GM18499 (cell line): ENCODE measurements around the gene RAB3C.

ENCODE experiments used
- ATAC-seq: cut with Tn5 transposase; IDR thresholded peaks from one replicate; pipeline ENCODE4 v1.9.1; 2021; ENCODE audit warnings: moderate number of reproducible peaks; ENCODE audit not compliant: insufficient read depth, unreplicated experiment

The RAB3C gene

DNA sequence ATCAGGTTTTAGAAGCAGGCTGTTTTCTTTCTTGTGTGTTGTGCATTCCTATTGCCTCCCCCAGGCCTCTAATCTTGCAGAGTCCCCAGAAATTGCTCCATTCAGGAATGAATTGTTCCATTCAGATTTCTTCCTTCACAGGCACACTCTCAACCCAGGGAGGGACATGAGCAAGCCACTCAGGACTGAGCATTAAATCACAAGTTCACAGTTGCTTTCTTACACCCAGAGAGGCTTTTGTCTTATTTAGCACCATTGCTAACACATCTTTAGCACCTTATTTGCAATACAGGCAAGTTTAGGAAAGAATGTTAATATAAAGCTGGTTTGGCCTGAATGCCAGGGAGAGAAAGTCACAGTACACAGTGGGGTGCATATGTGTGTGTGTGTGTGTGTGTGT, 221.4 kb downstream of the RAB3C start:
- ATAC-seq = no peak

DNA sequence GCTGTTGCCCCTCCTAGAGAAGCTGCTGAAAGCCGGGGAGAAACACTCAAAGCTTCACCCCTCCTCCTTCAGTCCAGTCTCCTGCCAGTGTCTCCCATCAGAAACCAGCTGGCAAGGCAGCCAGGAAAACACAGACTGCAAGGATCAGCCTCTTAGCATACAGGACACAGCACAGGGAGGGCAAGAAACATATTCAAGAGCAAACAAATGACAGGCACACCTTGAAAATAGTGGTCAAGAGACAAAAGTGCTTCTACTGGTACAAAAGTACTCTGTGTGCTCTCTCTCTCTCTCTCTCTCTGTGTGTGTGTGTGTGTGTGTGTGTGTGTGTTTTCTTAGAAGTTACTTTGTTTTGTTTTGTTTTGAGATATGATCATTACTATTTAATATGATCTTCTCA, 227.2 kb downstream of the RAB3C start:
- ATAC-seq = no peak

DNA sequence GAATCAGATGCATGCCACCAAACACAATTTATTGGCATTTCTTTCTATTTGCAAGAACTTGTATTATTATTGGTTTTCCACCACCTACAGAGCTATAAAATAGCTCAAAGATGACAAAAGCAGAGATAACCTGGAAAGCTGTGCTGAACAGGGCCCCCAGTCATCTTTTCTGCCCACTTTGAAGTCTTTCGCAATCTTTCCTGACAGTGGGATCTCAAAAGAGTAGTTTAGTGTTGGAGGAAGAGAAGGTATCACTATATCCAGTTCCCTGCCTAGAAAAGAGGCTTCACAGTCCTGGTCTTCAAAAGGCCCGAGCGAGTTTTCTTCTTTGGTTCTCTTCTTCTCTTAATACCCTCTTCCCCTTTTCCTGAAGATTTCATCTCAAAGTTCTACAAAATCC, 231.0 kb downstream of the RAB3C start:
- ATAC-seq = no peak

DNA sequence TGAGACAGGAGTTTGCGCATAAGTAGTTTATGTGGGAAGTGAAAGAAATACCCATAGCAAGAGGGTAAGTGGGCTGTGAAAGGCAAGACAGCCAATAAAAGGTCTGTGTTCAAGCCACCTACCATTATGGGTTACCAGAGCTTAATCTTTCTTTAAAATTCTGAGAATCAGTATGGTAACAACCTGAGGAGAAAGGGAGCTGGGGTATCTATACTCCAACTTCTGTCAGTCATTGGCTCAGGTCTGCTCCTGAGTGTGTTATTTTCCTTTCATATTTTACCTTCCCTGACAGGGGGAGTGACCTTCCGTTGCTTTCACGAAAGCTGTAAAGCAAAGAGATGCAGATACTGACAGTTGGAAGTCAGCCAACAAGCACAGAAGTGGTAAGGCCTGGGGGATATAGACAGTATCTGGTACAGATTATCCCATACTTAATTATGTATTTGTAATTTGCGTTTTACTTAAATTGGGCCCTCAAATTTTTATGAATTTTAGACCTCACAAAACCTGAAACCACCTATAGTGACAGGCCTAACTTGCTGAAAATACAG, 233.4 kb downstream of the RAB3C start:
- ATAC-seq = no peak

DNA sequence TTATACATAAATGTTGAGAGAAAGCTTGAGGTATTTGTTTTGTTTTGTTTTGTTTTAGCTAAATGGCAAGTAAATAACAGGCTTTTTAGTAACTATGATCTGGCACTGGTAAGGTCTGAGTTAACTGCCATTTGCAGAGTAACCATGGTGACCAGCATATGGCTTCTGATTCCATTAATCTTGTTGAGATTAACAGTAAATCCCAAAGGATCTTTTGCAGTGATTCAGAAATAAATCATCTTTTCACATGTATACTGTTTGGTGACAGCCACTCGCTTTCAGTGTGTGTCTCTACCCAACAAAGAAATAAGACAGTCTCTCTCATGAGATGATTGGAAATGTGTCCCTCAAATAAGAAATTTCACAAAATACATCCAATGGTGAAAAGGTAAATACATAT, 235.6 kb downstream of the RAB3C start:
- no peak for ATAC-seq

DNA sequence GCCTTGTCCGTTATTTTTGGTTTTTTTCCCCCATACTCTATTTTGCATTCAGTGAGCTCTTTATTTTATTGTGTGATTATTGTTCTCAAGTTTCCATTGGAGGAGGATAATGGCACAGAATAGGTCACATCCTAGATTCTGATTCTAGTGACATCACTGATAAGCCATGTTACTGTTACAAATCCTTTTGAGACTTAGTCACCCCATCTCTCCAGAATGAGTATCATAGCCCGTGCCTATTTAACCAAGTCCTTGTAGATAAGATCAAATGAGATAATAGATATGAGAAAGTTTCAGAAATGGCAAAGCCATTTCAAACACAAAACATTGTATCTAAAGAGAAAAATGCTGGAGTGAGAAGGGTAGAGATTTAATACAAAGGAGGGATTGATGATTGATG, 242.6 kb downstream of the RAB3C start:
- no peak for ATAC-seq

DNA sequence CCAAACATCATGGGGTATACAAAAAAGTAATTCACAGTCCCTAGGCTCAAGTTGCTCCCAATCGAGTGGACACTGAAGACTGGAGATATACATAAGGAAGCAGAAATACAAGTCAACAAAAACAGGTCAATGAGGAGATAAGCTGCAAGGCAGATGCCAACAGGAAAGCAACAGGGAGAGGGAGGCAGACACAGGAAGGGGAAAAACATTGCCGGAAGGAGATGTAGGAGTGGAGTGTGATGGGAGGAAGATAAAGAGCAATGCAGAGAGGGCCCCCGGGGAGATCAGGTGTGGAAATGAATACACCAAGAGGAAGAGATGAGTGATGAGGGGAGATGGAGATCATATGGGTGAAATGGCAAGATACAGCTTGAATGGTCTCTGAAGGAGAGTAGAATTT, 243.0 kb downstream of the RAB3C start:
- ATAC-seq = no peak

DNA sequence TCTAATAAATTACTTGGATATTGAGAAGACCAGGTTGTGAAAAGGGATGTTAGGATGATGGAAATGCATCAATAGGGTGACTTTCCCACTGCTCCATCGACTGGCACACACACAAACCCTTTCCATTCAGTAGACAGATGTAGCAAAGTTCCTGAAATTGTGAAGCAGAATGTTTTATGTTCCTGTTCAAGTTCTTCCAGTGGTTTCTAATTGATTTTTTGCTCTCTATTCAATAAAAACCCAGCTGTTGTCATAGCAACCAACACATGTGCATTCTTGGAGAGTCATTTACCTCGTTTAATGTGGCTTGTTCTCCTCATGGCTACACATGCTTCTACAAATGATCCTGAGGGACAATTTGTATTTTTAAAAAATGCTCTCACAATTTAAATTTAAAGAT, 244.6 kb downstream of the RAB3C start:
- ATAC-seq = no peak

DNA sequence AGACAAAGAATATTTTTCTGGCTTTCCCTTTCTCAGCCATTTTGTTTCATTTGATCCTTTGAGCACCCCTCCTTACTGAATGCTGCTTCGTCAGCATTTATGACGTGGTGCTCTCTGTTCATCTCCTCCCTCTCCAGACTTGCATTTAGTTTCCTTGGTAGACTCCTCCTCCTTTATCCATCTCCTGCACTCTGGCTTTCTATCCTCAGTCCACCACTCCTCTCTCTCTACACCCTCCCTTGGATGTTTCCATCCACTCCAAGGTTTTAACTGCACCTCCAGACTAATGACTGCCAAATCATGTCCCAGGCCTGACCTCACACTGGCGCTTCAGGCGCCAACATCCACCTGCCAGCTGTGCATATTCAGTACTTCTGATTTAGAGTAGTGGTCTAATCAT, 245.4 kb downstream of the RAB3C start:
- no peak for ATAC-seq

DNA sequence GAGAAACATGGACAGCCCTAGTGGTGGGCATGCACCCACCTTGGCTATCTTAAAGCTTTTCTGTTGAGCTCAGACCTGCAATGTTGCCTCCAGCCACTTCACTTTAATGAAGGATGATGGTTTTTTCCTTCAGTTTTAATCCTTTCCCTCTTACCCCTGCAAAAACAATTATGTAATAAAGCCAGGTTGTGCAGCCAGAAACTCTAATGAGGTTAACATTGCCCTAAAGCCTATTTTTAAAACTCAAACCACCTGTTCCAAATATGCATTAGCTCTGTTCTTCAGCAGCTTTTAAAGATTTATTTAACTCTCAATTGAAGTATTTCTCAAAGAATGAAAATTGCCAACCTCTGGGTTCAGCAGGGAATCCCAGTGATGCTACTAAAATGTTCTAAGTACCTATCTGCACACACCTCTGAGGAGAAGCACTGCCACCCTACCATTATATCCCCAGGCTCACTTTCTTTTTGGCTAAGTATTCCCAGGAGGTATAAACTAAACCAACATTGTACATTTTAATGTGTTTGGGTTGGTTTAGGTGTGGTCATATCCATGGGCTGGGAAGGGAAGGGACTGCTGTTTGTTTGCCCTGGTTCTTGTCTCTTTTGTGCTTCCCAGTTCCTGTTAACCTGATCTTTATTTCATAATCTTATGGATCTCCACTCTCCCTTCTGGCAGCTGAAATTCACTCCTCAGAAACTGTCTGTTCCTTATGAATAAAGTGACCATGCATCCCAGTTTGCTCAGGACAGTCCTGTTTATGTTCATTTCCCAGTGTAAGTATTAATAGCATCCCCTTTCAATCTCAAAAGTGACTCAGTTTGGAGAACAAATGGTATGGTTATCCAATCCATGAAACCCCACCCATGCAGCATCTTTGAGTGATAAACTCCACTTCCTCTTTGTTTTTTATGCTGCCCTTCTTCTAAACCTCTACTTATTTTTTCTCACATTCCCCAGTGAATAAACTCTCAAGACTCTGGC, 251.7 kb downstream of the RAB3C start:
- no peak for ATAC-seq

DNA sequence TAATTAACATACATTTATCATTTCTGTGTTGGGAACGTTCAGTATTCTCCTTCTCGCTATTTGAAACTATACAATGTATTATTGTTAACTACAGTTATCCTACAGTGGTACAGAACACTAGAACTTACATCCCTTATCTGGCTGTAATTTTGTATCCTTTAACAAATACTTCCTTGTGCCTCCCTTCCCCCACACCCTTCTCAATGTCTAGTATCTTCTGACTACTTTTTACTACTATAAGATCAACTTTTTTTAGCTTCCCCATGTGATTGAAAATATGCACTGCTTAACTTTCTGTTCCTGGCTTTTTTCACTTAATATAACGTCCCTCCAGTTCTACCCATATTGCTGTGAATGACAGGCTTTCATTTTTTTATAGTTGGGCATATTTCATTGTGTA, 253.5 kb downstream of the RAB3C start:
- no peak for ATAC-seq

DNA sequence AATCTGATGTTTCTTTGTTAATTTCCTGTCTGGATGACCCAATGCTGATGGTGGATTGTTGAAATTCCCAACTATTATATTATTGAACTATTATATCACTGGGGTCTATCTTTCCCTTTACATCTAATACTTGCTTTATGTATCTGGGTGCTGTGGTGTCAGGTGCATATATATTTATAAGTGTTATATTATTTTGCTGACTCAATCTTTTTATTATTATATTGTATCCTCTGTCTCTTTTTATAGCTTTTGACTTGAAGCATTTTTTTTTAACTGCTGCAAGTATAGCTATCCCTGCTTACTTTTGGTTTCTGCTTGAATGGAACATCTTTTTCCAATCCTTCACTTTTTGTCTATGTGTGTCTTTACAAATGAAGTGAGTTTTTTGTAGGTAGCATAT, 255.9 kb downstream of the RAB3C start:
- ATAC-seq = no peak

DNA sequence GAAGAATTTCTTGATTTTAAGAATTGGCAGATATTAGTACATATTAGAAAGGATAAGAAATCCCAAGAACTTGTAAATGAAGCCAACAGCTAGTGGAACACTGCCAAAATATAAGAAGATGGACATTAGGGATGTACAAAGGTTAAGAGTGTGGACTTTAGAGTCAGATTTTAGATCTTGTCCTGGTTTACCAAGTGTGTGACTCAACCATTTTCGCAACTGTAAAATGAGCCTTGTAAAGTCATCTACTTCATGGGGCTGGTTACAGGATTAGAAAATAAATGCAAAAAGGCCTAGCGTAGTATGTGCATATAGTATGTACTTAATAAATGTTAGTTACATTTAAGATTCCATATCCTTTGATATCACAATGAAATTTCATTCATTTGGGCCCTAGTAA, 260.0 kb downstream of the RAB3C start:
- ATAC-seq = no peak

DNA sequence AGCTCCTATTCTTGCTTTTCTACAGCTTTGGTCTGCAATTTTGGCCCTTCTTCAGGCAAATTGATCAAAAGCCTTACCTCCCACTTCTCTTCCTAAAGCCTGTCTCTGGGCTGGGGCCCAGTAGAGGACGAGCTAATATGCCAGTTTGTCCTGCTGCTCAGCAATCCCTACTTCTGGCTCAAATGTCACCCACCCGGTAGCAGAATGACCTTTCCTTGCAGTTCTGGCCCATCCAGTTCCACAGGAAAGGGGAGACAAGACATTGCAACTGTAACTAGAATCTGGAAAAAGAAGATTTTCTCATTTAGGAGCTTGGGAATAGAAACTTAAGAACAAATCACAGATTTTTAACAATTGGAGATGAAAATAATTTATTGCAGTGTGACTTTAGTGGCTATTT, 261.5 kb downstream of the RAB3C start:
- no peak for ATAC-seq

DNA sequence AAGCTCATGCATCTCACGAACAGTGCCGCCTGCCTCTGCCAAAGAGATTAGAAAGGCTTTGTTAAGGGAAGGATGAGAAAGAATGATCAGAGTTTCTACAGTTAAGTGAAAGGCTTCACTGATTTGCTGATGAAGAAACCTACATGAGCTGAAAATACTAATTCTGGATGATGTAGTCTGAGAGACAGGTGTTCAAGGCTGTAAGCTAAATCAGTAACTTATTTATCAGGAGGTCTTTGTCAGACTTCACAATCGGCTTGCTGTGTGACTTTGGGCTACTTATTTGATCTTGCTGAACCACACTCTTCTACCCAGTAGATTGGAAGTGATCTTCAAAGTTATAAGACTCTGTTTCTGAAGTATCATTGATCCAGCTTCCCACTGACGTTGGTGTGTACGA, 264.2 kb downstream of the RAB3C start:
- ATAC-seq = no peak

DNA sequence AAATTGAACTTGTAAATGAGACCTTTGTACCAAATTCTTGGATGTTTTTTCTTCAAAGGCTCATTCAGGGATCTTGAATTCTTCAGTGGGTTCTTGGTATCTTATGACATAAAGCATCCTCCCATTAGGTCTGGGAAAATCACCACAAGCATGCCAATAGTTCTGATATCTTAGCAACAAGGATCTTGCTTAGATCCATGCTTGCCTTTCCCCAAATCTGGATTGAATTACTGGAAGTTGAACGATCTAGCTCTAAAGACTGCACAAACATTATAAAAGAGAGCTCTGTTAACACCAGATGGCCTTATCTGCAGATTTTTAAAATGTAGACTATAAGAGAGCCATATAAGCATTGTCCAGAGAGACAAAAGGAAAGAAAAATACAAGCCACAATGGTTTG, 266.3 kb downstream of the RAB3C start:
- ATAC-seq = no peak

DNA sequence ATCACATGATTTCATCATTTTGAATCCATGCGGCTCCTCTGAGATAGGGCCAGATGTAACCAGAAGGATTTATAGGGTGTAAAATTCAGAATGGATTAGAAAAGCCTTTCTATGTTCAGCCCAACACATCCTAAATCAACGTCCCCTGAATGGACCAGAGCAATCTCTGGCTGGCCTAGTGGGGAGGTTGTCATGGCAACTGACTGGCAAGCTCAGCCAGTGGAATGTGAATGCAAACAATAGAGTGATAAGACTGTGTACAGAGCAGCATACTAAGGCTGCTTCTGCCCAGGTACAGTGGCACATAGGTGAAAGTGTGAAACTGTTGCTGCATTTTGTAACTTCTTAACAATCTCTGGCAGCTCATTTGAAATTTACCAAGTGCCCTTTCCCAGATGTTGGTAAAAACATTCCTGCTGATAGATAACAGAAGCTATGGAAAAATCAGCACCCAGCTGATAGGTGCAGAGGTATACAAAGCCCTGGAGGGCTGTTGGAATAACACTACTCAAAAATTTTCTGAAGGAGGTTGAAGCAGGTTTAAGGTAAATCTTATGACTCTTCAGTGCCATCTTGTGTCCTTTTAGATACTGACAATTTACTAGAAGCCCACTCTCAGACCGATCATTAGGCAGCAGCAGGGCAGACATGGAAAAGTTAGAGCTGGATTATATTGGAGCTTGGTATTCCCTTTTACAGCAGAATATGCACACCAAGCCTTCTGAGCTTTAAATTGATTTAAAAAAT, 267.2 kb downstream of the RAB3C start:
- no peak for ATAC-seq

DNA sequence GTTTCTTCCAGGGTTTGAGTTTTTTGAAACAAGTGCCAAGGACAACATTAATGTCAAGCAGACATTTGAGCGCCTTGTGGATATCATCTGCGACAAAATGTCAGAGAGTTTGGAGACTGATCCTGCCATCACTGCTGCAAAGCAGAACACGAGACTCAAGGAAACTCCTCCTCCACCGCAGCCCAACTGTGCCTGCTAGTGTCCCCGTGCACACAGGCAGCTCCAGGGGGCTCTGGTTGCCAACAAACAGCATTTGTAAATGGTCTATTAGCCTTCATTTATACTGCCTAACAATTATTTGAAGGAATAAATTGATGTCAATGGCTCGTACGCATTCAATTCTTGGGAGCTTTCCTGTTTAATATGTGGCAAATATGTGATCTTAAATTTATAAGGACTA, 268.3 kb downstream of the RAB3C start:
- no peak for ATAC-seq

DNA sequence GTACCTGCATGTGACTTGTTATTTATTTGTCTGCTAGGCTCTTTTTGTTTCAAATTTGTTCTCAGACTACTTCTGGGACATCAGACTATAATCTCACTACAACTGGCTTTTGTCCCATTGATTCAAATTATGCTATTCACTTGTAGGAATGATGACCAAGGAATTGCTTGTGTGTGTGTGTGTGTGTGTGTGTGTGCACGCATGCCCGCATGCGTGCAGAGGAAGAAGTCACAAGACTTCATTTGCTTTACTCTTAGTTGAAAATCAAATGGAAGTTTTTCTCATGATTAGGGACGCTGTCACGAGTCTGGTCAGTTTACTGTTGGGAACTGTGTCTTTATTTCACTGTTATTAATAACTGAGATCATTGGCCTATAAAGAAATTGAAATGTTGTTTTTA, 268.7 kb downstream of the RAB3C start:
- no peak for ATAC-seq

DNA sequence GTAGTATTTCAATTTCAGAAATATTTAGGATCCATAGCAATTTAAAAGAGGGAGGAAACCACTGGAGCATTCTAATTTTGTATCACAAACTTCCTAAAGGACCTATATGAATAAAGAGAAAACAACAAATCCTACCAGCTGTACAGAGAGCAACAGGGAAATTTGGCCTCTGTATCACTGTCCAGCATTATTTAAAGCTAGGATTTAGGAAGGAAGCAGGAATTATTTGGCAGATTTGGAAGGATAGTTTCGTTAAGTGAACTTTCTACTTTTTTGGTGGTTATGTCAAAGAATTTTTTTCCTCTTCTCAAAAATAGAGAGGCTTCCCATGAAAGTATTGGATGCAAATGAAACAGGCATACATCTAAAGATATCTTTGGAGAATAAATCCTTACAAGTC, 269.7 kb downstream of the RAB3C start:
- no peak for ATAC-seq

DNA sequence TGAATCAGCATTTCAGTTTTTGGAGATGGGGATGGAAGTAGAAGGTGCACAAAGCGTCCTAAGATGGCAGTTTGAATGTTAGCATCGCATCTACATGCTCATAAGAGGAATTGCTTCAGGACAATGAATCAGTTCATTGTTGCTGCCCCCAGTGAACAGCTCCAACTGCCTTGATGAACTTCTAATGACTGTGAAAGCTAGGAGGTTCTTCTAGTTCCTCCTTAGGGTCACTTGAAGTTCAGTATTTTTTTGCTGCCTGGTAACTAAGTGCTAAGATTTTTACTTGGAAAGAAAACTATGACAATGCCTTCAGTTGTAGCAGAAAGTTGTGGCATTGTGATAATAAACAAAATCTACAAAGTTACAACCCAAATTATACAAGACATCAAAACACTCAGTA, 271.6 kb downstream of the RAB3C start:
- ATAC-seq = no peak
